ENCODE measurements around the gene SYPL1. TPM values are rescaled to one million over a fixed set of nuclear protein-coding genes. Genes with fewer than 3 reads are reported as not detected.

Gene SYPL1
- total RNA-seq, 1 experiment from 2014 or later = 98.3 TPM

DNA sequence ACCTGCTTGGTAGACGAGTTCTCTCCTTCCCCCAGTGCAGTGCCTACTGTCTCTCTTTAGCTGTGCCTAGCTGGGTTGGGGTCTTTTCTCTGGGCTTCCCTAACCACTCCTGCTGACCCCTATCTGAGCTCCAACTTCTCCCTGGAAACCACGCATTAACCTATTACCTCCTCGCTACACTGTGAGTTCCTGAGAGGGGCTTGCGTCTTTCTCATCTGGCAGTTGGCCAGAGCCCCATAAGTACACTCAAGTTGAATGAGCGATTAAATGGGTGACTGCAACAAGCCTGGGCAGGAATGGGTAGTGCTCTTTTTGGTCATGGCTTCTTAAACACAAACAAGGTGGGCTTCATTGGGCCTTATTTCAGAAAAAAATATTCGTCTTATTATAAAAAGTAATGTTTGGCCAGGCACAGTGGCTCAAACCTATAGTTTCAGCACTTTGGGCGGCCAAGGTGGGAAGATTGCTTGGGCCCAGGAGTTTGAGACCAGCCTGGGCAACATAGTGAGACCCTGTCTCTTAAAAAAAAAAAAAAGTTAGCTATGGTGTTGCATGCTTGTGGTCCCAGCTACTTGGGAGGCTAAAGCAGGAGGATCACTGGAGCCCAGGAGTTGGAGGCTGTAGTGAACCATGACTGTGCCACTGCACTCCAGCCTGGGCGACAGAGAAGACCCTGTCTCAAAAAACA, 41.4 kb downstream of the SYPL1 start:
- Histone ChIP-seq H3K36me3 (ENCODE audit: control insufficient read depth, insufficient read depth, low read length) (no peaks in the 10 kb centered on the region), H3K9me3 (ENCODE audit: control insufficient read depth, insufficient read depth, low read depth, low read length) (no peaks in the 10 kb centered on the region), H3K27ac (ENCODE audit: low read length) (peak overlapping the region; percentile 55; the same call in 1 of the 2 replicates), H3K4me3 (ENCODE audit: low read depth in 2 of 2, low read length in 2 of 2) (no peak overlapping the region), H3K4me1 (ENCODE audit: control insufficient read depth, insufficient read depth, low read length) (peaks cover 26% of the 10 kb centered on the region), H3K27me3 (ENCODE audit: control insufficient read depth, insufficient read depth, low read length) (no peaks in the 10 kb centered on the region)
- intact Hi-C loops (cut with micrococcal nuclease; ENCODE audit: unreplicated experiment) = no loop called here
- in situ Hi-C loops (cut with HindIII; ENCODE audit: low pct_unique_long_range_greater_than_20kb, low sequenced_read_pairs) = loop anchor here (25.0 kb wide), 1 partner anchor 92 kb away; no protein-coding TSS in a partner anchor
- ATAC-seq (no peak), DNase-seq (ENCODE audit: low read depth, low spot score) (no peak)
- no peak for TF ChIP-seq TCF7L2 (IDR thresholded peaks at IDR 0.05; ENCODE audit: low read depth, low read length)
- TF ChIP-seq, protein P1, sequence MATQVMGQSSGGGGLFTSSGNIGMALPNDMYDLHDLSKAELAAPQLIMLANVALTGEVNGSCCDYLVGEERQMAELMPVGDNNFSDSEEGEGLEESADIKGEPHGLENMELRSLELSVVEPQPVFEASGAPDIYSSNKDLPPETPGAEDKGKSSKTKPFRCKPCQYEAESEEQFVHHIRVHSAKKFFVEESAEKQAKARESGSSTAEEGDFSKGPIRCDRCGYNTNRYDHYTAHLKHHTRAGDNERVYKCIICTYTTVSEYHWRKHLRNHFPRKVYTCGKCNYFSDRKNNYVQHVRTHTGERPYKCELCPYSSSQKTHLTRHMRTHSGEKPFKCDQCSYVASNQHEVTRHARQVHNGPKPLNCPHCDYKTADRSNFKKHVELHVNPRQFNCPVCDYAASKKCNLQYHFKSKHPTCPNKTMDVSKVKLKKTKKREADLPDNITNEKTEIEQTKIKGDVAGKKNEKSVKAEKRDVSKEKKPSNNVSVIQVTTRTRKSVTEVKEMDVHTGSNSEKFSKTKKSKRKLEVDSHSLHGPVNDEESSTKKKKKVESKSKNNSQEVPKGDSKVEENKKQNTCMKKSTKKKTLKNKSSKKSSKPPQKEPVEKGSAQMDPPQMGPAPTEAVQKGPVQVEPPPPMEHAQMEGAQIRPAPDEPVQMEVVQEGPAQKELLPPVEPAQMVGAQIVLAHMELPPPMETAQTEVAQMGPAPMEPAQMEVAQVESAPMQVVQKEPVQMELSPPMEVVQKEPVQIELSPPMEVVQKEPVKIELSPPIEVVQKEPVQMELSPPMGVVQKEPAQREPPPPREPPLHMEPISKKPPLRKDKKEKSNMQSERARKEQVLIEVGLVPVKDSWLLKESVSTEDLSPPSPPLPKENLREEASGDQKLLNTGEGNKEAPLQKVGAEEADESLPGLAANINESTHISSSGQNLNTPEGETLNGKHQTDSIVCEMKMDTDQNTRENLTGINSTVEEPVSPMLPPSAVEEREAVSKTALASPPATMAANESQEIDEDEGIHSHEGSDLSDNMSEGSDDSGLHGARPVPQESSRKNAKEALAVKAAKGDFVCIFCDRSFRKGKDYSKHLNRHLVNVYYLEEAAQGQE (IDR thresholded peaks at IDR 0.05; ENCODE audit: insufficient read depth in 1 of 2, low read depth in 2 of 2, low read length in 1 of 2) = no peak
- no peak for TF ChIP-seq SIN3A (IDR thresholded peaks at IDR 0.05; ENCODE audit: borderline replicate concordance, insufficient read depth, low read depth, low read length)
- no peak for TF ChIP-seq CTCF (IDR thresholded peaks at IDR 0.05)
- no peak for TF ChIP-seq POLR2AphosphoS5 (IDR thresholded peaks at IDR 0.05; ENCODE audit: low read depth, low read length)
- CTCF ChIA-PET = no interaction called here
- POLR2A ChIA-PET = no interaction called here
- BruUV-seq (replicated peaks) = no TSS peak

GRCh38 chr7:106070201-106070551, 41.9 kb downstream of the SYPL1 start:
- Histone ChIP-seq H3K27ac (ENCODE audit: low read length) (peak overlapping the region; percentile 55; the same call in 1 of the 2 replicates), H3K4me3 (ENCODE audit: low read depth in 2 of 2, low read length in 2 of 2) (no peak overlapping the region), H3K9me3 (ENCODE audit: control insufficient read depth, insufficient read depth, low read depth, low read length) (no peaks in the 10 kb centered on the region), H3K36me3 (ENCODE audit: control insufficient read depth, insufficient read depth, low read length) (no peaks in the 10 kb centered on the region), H3K4me1 (ENCODE audit: control insufficient read depth, insufficient read depth, low read length) (peaks cover 31% of the 10 kb centered on the region), H3K27me3 (ENCODE audit: control insufficient read depth, insufficient read depth, low read length) (no peaks in the 10 kb centered on the region)
- DNase-seq (ENCODE audit: low read depth, low spot score) (no peak), ATAC-seq (no peak)
- intact Hi-C loops (cut with micrococcal nuclease; ENCODE audit: unreplicated experiment) (no loop called here), in situ Hi-C loops (cut with HindIII; ENCODE audit: low pct_unique_long_range_greater_than_20kb, low sequenced_read_pairs) (loop anchor here (25.0 kb wide), 1 partner anchor 92 kb away; no protein-coding TSS in a partner anchor)
- POLR2A ChIA-PET = interaction anchor here (0.6 kb wide), 1 partner anchor 90 kb away, joined by 5 read pairs; no protein-coding TSS in a partner anchor
- no TSS peak for BruUV-seq (replicated peaks)
- CTCF ChIA-PET = no interaction called here
- TF ChIP-seq, protein P1 (IDR thresholded peaks at IDR 0.05; ENCODE audit: insufficient read depth in 1 of 2, low read depth in 2 of 2, low read length in 1 of 2) = no peak
- TF ChIP-seq POLR2AphosphoS5 (IDR thresholded peaks at IDR 0.05; ENCODE audit: low read depth, low read length) = no peak
- no peak for TF ChIP-seq CTCF (IDR thresholded peaks at IDR 0.05)
- TF ChIP-seq SIN3A (IDR thresholded peaks at IDR 0.05; ENCODE audit: borderline replicate concordance, insufficient read depth, low read depth, low read length) = no peak
- no peak for TF ChIP-seq TCF7L2 (IDR thresholded peaks at IDR 0.05; ENCODE audit: low read depth, low read length)

All from Panc1 (cell line).